Measurements from ENCODE around the gene ATG9A.
"Not testable (repeated sequence)": the region's sequence is repeated elsewhere in the genome, so short reads cannot be mapped to it uniquely, and the experiment has no call there.

DNA sequence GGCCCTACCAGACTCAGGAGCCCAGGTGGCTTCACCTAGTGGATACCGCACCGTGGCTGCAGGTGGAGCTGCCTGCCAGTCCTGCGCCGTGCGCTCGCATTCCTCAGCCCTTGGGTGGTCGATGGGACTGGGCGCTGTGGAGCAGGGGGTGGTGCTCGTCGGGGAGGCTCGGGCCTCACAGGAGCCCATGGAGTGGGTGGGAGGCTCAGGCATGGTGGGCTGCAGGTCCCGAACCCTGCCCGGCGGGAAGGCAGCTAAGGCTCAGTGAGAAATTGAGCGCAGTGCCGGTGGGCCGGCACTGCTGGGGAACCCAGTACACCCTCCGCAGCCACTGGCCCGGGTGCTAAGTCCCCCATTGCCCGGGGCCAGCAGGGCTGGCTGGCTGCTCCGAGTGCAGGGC lies 28.1 kb downstream of the ATG9A start:
- TF ChIP-seq, protein P1, sequence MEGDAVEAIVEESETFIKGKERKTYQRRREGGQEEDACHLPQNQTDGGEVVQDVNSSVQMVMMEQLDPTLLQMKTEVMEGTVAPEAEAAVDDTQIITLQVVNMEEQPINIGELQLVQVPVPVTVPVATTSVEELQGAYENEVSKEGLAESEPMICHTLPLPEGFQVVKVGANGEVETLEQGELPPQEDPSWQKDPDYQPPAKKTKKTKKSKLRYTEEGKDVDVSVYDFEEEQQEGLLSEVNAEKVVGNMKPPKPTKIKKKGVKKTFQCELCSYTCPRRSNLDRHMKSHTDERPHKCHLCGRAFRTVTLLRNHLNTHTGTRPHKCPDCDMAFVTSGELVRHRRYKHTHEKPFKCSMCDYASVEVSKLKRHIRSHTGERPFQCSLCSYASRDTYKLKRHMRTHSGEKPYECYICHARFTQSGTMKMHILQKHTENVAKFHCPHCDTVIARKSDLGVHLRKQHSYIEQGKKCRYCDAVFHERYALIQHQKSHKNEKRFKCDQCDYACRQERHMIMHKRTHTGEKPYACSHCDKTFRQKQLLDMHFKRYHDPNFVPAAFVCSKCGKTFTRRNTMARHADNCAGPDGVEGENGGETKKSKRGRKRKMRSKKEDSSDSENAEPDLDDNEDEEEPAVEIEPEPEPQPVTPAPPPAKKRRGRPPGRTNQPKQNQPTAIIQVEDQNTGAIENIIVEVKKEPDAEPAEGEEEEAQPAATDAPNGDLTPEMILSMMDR (IDR thresholded peaks at IDR 0.05; ENCODE audit: poor library complexity, severe bottlenecking), result not testable (repeated sequence)
- not testable (repeated sequence) for TF ChIP-seq EZH2 (IDR thresholded peaks at IDR 0.05; ENCODE audit: borderline replicate concordance, insufficient read depth, low read length, poor library complexity, severe bottlenecking)
